AG09319 (cell line): ENCODE results near the gene SDSL.

Experiments used
- DNase-seq: peaks from one replicate; pipeline ENCODE4 v3.0.0-alpha.2; 2010; ENCODE audit warnings: low read depth; ENCODE audit errors: extremely low read depth
- CTCF ChIP-seq: IDR thresholded peaks from 2 replicates; pipeline ENCODE4 v1.5.1; 2011; ENCODE audit warnings: low read depth, mild to moderate bottlenecking, inconsistent platforms, low read length, moderate library complexity

Gene SDSL

GRCh38 chr12:113452458-113452857 is 30.3 kb downstream of the SDSL start:
- TF ChIP-seq CTCF = no peak
- DNase-seq = no peak

GRCh38 chr12:113453330-113453729 is 31.1 kb downstream of the SDSL start:
- DNase-seq = no peak
- TF ChIP-seq CTCF = no peak

- no peak for TF ChIP-seq CTCF
Observed at GRCh38 chr12:113456199-113456598, 34.0 kb downstream of the SDSL start.

GRCh38 chr12:113456761-113457160 is 34.6 kb downstream of the SDSL start:
- DNase-seq = no peak
- TF ChIP-seq CTCF = no peak

More at GRCh38 chr12:113456199-113456598, 34.0 kb downstream of the SDSL start:
- DNase-seq = no peak

- no peak for DNase-seq
- no peak for TF ChIP-seq CTCF
Observed at GRCh38 chr12:113457185-113457584, 35.0 kb downstream of the SDSL start.

- no peak for DNase-seq
- no peak for TF ChIP-seq CTCF
Observed at GRCh38 chr12:113457710-113458109, 35.5 kb downstream of the SDSL start.

GRCh38 chr12:113459981-113460380 is 37.8 kb downstream of the SDSL start:
- no peak for TF ChIP-seq CTCF
- DNase-seq = no peak

GRCh38 chr12:113461666-113462065 is 39.5 kb downstream of the SDSL start:
- no peak for DNase-seq
- TF ChIP-seq CTCF = peak; percentile 40
